Spleen (tissue), 7 donors: ENCODE measurements around the gene SRGAP1.

Source experiments
- CTCF ChIP-seq, 11 experiments: fragments of 200-600 bp in 7 of 11; fragments of 450-650 bp in 4 of 11; sonication (generic) in 4 of 11; IDR thresholded peaks in 8 of 11; conservative IDR thresholded peaks in 3 of 11; 1 replicate in 7 of 11; 2 replicates in 4 of 11; pipeline versions ENCODE4 v1.4.0 to v1.8.0; 2016 to 2021; ENCODE audit warnings: antibody characterized with exemption in 11 of 11, inconsistent platforms in 4 of 11, mild to moderate bottlenecking in 1 of 11
- POLR2AphosphoS5 ChIP-seq, 3 donors: sonication (generic); formaldehyde crosslinking; IDR thresholded peaks; one replicate each; pipeline ENCODE4 v1.5.1; 2017; ENCODE audit warnings: antibody characterized with exemption in 3 of 3
- donor health status: DM: no; HTN: no; CAD: no; lungs with moderate emphysema.
- donor health status: DM: no; HTN: no; CAD: no.
- donor health status: DM: no; HTN: no; CAD: no.

- TF ChIP-seq POLR2AphosphoS5 (IDR thresholded peaks at IDR 0.05) (no peak), CTCF (IDR thresholded peaks at IDR 0.05 in 8 of 11, conservative IDR thresholded peaks at IDR 0.05 in 3 of 11) (no peak)
Measured at GRCh38 chr12:64102339-64102738, 257.8 kb downstream of the SRGAP1 start.
